HG03280 (cell line): ENCODE results near the gene STARD10.

Source experiments
- ATAC-seq: cut with Tn5 transposase; IDR thresholded peaks from one replicate; pipeline ENCODE4 v1.9.1; 2021; ENCODE audit warnings: mild to moderate bottlenecking, moderate library complexity; ENCODE audit not compliant: unreplicated experiment

The STARD10 gene

GRCh38 chr11:72712168-72712751 lies 81.6 kb downstream of the STARD10 start:
- ATAC-seq: no peak

- ATAC-seq: no peak
Observed at GRCh38 chr11:72711141-72711540, 82.7 kb downstream of the STARD10 start.

DNA sequence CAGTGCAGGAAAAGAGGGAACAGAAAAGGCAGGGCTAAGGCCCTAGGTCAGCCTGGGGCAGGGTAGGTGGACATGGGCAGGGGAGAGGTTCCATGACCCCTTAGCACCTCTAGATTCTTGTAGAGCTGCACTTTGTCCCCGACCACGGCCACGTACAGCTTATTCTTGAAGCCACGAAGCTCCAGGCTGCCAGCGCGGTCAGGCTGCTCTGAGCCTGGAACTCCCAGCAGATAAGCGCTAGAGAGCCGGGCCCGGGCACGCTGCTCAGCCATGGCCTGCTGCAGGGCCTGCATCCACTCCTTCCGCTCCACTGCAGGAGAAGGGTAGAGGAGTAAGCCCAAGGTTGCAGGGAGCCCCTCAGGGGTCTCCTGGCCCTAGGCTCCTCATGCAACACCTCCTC lies 83.6 kb downstream of the STARD10 start:
- ATAC-seq: no peak

DNA sequence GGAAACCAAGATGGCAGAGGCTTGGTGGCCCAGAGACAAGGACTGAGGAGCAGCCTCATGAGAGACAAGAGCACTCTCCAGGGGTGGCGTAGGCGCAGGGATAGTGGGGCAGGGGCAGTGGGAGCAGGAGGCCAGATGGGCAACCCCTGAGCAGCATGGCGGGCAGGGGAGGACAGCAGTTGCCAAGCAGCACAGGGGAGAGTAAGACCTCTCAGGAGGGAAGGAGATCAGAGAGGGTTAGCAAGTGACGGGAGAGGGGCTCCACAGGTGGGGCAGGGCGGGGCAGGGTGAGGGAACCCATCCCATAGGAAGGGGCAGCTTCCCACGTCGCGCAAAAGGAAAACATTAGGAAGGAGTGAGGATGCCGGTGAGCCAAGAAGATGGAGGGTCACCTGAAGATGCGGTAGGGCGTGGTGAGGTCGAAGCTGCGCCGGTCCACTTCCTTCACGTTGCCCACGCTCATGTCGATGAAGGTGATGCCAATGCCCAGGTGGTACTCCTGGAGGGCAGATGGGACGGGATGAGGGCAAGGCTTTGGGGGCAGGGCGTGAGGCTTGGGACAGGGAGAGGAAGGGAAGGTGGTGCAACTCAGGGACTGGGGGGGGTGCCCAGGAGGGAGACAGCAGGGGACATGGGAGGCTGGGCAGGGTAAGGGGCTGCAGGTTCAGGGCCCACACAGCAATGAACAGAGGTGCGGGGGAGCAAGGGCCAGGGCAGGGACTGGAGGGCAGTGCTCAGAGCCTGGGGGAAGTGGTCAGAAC lies 84.2 kb downstream of the STARD10 start:
- ATAC-seq: no peak

DNA sequence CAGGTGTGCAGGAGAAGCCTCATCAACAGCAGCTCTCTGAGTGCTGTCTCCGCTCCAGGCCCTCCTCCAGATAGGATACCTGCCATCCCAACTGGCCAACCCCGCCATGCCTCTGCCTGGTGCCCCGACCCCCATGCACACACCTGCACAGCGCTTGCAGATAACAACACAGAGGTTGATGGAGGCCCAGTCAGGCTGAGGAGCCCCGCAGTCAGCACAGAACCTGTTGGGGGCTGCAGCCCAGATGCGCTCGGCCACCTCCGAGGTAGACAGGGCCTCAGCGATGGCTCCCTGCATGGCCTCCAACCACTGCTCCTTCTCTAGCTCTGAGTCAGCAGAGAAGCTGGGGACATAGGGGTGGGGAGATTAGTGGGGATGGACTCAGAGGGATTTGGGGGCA lies 86.8 kb downstream of the STARD10 start:
- ATAC-seq: no peak

DNA sequence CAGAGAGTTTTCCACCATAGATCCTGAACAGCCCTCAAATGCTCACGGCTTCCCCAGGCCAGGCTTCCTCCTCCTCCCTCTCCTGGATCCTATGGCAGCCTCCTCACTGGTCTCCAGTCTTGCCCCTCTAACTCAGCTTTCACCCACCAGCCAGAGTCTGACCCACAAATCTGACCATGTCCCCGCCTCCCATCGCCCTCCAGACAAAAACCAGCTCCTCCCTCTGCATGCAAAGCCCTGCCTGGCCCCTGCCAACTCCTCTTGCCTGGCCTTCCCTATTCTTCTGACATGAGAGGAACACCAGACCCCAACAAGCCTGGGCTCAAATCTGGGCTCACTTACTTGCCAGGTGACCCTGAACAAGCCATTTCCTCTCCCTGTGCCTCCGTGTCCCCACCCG lies 87.3 kb downstream of the STARD10 start:
- ATAC-seq: no peak

- no peak for ATAC-seq
Observed at GRCh38 chr11:72705442-72706365, 88.1 kb downstream of the STARD10 start.

DNA sequence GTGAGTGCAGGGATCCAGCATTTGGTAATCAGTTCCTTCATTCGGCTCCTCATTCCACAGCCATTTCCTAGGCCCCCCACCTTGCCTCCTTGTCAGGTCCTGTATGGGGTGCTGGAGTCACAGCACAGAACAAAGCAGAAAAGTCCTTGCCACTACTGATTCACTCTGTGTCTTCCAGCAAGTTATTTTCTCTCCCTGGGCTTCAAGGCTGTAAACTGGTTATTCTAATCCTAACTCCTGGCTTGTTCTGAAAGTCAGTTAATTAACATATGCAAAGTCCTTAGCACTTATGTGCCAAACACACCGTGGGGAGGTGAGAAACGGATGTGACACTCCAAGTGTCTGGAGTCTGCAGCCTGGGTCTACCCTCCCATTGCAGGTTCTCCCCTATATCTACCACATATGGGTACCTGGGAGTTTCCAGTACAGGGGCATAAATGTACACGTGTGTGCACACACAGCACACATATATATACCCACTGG lies 89.0 kb downstream of the STARD10 start:
- no peak for ATAC-seq
